ENCODE measurements around the gene LYSMD3.

Gene LYSMD3

DNA sequence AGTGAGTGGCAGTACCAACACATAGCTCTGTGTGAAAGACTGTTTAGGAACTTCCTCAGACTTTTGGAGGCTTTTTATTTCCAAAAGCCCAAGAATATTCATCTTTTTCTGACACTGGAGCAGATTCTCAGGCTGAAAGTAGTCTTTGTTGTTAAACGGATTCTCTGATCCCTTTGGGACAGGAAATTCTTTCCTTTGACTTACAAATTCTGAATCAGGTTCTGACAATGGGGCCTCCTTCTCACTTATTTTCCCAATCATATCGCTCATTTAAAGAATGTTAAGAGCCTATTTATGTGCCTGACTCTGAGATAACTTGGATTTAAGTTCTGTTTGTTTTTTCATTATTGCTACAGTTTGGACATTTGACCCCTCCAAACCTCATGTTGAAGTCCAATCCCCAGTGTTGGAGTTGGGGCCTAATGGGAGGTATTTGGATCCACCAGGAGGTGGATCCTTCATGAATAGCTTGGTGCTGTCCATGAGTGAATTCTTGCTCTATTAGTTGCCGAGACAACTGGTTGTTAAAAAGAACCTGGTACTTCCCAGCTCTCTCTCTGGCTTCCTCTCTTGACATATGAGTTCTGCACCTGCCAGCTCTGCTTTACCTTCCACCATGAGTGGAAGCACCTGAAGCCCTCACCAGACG, 25.1 kb upstream of the LYSMD3 start:
- H3K4me1 Mint-ChIP-seq: peaks cover 8% of the 10 kb centered on the region
- no peaks in the 10 kb centered on the region for H3K9me3 Mint-ChIP-seq
- DNase-seq: no peak
- no peak overlapping the region for H3K27ac Mint-ChIP-seq
- no peaks in the 10 kb centered on the region for H3K36me3 Mint-ChIP-seq (ENCODE audit: low read depth)
- ATAC-seq: no peak
- no peak overlapping the region for H3K4me3 Mint-ChIP-seq
- H3K27me3 Mint-ChIP-seq: peaks cover 52% of the 10 kb centered on the region

DNA sequence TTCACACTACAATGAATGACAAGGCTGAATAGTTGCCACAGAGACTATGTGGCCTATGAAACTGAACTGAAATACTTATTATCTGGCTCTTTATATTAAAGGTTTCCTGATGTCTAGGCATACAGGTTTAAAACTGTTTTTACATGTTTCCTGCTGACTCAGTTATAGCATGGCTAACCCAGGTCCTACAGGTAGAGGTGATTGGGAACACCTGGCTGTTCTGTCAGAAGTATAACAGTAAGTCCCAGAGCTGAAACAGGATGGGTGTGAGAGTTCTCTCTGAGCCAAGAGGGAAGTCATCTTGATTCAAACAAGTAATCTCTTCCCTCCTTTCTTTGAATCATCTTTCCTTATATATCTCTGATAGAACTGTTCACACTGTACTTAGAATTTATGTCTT, 24.3 kb upstream of the LYSMD3 start:
- DNase-seq: no peak
- no peaks in the 10 kb centered on the region for H3K9me3 Mint-ChIP-seq

DNA sequence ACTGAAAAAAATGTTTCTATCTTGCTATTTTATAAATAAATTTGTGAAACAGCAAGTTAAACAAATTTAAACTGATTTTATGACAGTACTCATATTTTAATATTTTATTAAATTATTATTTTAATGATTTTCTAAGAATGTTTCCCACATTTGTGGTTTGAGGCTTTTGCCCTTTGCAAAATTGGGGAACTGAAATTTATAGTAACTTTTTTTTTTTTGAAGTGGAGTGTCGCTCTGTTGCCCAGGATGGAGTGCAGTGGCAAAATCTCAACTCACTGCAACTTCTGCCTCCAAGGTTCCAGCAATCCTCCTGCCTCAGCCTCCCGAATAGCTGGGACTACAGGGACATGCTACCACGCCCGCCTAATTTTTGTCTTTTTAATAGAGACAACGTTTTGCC, 22.0 kb upstream of the LYSMD3 start:
- Mint-ChIP-seq H3K4me1 (no peaks in the 10 kb centered on the region), H3K27me3 (peaks cover 36% of the 10 kb centered on the region), H3K9me3 (no peaks in the 10 kb centered on the region), H3K27ac (no peak overlapping the region), H3K4me3 (no peak overlapping the region), H3K36me3 (ENCODE audit: low read depth) (no peaks in the 10 kb centered on the region)
- DNase-seq (no peak), ATAC-seq (no peak)

More for the DNA sequence above, 24.3 kb upstream of the LYSMD3 start:
- Mint-ChIP-seq H3K4me1 (peaks cover 4% of the 10 kb centered on the region), H3K36me3 (ENCODE audit: low read depth) (no peaks in the 10 kb centered on the region), H3K27me3 (peaks cover 48% of the 10 kb centered on the region), H3K4me3 (no peak overlapping the region), H3K27ac (no peak overlapping the region)
- no peak for ATAC-seq

DNA sequence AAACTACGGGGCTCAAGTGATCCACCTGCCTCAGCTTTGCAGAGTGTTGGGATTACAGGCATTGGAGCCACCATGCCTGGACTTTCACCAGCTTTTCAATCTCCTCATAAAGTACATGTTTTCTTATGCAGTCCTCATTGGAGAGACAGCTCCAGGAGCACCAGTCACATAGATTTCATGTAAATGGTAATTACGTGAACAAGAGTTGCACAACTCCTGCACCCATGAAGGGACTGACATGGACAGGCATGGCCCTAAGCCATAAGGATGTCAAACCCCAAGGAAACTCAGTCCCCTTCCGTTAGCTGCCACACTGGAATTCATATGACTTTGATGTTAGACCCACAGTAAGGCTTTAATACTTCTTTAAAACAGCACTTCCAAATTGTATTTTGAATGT, 21.6 kb upstream of the LYSMD3 start:
- H3K9me3 Mint-ChIP-seq: no peaks in the 10 kb centered on the region
- no peak overlapping the region for H3K4me3 Mint-ChIP-seq
- no peak for ATAC-seq
- no peaks in the 10 kb centered on the region for H3K36me3 Mint-ChIP-seq (ENCODE audit: low read depth)
- H3K27me3 Mint-ChIP-seq: peaks cover 34% of the 10 kb centered on the region
- no peaks in the 10 kb centered on the region for H3K4me1 Mint-ChIP-seq
- H3K27ac Mint-ChIP-seq: no peak overlapping the region
- DNase-seq: no peak

DNA sequence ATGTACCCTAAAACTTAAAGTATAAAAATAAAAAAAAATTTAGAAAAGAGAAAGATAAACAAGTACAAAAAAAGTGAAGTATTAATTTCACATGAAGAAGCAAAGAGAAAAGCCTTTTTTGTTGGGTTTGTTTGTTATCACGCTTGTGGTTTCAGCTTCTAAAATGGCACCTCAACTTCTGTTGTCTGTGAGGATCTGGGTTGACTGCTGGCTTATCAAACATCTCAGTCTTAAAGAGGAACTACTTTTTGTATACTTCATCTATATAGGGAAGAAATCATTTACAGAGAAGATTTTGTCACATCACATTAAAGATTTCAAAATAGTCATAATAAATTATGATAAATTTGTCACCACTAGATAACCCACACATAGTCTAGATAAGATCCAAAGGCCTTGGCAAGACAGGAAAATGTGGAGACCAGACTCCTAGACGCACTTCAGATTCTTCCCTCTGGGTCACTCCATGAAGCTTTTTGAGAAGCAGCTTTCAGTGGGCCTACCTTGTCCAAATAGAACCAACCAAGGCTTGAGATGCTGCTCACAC, 20.4 kb upstream of the LYSMD3 start:
- H3K9me3 Mint-ChIP-seq: no peaks in the 10 kb centered on the region
- H3K4me3 Mint-ChIP-seq: no peak overlapping the region
- H3K4me1 Mint-ChIP-seq: no peaks in the 10 kb centered on the region
- no peak for ATAC-seq
- H3K27ac Mint-ChIP-seq: no peak overlapping the region
- DNase-seq: no peak
- no peaks in the 10 kb centered on the region for H3K36me3 Mint-ChIP-seq (ENCODE audit: low read depth)
- peaks cover 34% of the 10 kb centered on the region for H3K27me3 Mint-ChIP-seq

DNA sequence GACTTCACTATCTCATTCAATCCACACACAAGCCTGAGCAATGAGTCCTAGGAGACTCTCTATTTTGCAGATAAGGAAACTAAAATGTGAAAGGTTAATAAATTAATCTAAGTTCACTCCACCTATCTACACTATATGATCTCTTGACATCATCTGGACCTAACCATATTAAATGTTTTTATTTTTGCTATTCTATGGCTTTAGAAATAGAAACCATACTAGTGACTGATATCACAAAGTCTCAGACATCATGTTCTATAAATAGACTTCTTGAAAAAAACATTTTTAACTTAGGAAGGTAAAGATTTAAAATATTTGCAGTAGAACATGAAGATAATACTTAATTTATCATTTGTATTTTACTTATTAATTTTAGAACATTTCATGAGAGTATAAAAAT, 19.8 kb upstream of the LYSMD3 start:
- DNase-seq (no peak), ATAC-seq (no peak)
- Mint-ChIP-seq H3K4me1 (no peaks in the 10 kb centered on the region), H3K27me3 (peaks cover 34% of the 10 kb centered on the region), H3K27ac (no peak overlapping the region), H3K9me3 (no peaks in the 10 kb centered on the region), H3K36me3 (ENCODE audit: low read depth) (no peaks in the 10 kb centered on the region), H3K4me3 (no peak overlapping the region)

DNA sequence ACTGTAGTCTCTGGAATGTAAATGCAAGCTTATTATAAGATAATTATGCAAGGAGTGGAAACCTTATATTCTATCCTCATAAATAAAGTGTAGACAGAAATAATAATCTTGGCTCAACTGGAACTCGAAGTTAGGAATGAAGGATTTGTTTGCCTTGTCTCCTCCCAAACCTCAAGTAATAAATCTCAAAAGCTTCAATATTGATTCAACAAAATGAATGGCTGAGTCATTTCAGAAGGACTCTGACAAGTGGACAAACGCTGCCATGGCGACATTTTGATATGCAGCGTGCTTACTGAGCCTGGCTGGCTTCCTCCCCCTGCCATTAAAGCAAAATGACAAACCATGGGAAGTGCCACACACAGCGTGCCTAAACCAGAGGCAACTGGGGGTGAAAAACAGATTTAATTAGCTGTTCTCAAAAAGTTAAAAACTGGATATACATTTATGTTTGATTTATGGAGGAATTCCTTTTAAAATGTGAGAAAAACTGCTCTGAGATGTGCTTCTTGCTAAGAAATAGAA, 18.7 kb upstream of the LYSMD3 start:
- ATAC-seq (no peak), DNase-seq (no peak)
- Mint-ChIP-seq H3K27ac (no peak overlapping the region), H3K36me3 (ENCODE audit: low read depth) (no peaks in the 10 kb centered on the region), H3K27me3 (peaks cover 39% of the 10 kb centered on the region), H3K4me1 (no peaks in the 10 kb centered on the region), H3K9me3 (no peaks in the 10 kb centered on the region), H3K4me3 (no peak overlapping the region)

DNA sequence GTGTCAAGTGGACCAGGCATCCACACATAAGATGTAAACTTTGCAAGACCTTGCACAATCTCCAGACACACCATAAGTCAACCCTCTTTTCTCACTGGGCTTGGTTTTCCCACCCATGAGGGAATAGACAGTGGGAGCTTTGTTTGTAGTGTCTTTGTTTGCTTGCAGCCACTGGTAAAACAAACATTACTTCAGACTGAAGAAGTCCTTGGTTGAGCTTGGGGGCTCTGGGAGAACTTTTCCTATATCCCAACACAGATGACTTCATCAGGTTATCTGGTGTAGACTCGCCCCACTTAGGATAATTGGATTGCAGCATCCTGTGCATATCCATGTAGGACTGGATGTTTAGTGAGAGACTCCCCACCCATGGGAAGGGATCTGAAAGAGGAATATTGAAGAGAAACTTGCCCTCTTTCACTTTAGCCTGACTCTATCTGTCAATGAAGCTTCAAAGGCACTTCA, 17.7 kb upstream of the LYSMD3 start:
- H3K4me1 Mint-ChIP-seq: no peaks in the 10 kb centered on the region
- H3K27me3 Mint-ChIP-seq: peaks cover 35% of the 10 kb centered on the region
- H3K36me3 Mint-ChIP-seq (ENCODE audit: low read depth): no peaks in the 10 kb centered on the region

DNA sequence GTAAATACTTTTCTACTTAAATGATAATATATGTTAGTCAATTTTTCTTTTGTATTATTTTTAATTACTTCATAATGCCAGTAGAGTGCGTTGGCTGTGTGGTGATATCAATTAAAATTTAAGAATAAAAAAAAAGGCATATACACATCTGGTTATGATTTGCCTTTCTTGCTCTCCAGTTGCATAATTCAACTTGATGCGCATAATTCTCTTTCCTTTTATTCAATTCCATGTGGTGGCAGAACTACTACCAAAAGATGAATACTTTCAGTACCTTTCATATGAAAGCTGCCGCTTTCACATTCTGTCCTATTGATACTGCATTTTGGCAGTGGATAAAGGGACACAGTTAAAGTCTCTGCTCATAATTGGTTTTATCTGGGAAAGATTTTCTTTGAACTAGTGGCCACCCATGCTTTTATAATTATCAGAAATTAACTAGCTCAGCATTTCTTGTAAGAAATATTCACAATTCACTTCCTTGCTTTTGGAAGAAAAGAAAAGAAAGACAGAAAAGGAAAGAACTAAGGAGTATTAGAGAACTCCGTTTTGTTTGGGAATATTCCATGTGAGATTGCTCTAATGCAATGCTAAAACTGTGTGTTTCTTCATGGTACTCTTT, 16.9 kb upstream of the LYSMD3 start:
- DNase-seq: no peak
- H3K27ac Mint-ChIP-seq: no peak overlapping the region

More for the DNA sequence above, 17.7 kb upstream of the LYSMD3 start:
- Mint-ChIP-seq H3K4me3 (no peak overlapping the region), H3K9me3 (no peaks in the 10 kb centered on the region), H3K27ac (no peak overlapping the region)
- ATAC-seq: no peak
- no peak for DNase-seq

DNA sequence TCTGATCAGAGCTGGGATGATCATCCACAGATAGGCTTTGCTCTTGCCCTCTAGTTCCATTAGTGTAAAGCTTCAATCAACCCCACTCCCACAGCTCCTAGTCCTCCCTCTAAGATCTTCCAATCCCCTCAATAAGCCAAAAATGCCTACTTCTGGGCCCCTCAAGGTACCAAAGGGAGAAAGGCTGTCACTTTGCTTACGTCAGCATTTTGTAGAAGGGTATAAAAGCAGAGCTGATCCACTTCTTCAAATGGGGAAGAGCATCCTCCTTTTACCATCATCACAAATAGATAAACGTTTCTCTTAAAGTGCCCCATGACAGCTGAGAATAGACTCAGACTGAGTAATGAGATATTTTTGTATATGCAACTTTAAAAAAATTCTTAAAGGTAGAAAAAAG, 16.1 kb upstream of the LYSMD3 start:
- no peak for ATAC-seq
- no peak for DNase-seq
- Mint-ChIP-seq H3K9me3 (no peaks in the 10 kb centered on the region), H3K27me3 (peaks cover 32% of the 10 kb centered on the region), H3K27ac (no peak overlapping the region), H3K4me3 (no peak overlapping the region), H3K36me3 (ENCODE audit: low read depth) (no peaks in the 10 kb centered on the region), H3K4me1 (no peaks in the 10 kb centered on the region)

More for the DNA sequence above, 16.9 kb upstream of the LYSMD3 start:
- Mint-ChIP-seq H3K27me3 (peaks cover 32% of the 10 kb centered on the region), H3K36me3 (ENCODE audit: low read depth) (no peaks in the 10 kb centered on the region), H3K4me1 (no peaks in the 10 kb centered on the region), H3K9me3 (no peaks in the 10 kb centered on the region), H3K4me3 (no peak overlapping the region)
- ATAC-seq: no peak

DNA sequence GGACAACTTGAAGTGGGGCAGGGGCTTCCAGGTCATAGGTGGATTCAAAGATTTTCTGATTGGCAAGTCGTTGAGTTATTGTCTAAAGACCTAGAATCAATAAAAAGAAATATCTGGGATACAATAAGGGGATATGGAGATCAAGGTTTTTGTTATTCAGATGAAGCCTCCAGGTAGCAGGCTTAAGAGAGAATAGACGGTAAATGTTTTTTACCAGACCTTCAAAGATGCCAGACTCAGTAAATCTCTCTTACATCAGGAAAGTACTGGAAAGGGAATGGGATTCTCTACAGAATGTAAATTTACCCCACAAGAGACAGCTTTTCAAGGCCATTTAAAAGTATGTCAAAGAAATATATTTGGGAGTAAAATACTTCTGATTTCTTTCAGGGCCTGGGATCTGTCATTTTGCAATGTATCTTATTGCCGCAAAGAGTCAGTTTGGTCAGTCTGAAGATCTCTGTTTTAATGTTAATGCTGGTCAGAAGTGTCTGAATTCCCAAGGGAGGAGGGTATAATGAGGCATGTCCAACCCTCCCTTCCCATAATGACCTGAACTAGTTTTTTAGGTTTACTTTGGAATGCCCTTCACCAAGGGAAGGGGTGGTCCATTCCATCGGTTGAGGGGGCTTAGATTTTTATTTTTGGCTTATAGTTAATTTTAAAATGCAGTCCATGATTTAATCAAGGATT, 13.6 kb upstream of the LYSMD3 start:
- Mint-ChIP-seq H3K36me3 (ENCODE audit: low read depth) (no peaks in the 10 kb centered on the region), H3K27ac (no peak overlapping the region), H3K27me3 (peaks cover 38% of the 10 kb centered on the region), H3K4me1 (no peaks in the 10 kb centered on the region), H3K4me3 (no peak overlapping the region), H3K9me3 (no peaks in the 10 kb centered on the region)
- DNase-seq: no peak
- no peak for ATAC-seq

DNA sequence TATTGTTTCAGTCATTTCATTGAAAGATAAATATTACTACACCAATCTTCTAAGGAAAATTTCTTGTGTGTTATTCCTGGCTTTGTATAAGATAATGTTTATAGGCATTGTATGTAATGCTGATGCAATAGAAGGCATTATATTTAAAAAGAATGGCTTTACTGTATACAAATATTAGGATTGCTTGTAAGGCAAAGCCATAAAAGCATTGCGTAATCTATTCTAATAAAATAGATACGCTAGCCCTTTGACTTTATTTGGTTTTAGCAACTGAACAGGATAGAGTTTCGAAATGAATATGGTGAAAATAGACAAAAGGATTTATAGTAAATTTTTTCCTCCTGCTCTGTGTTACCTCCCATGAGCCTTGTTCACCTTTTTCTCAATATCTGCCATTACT, 5.5 kb upstream of the LYSMD3 start:
- H3K9me3 Mint-ChIP-seq: no peaks in the 10 kb centered on the region
- peaks cover 34% of the 10 kb centered on the region for H3K27me3 Mint-ChIP-seq
- peaks cover 5% of the 10 kb centered on the region for H3K4me1 Mint-ChIP-seq
- H3K4me3 Mint-ChIP-seq: no peak overlapping the region
- H3K27ac Mint-ChIP-seq: no peak overlapping the region
- H3K36me3 Mint-ChIP-seq (ENCODE audit: low read depth): peaks cover under 1% of the 10 kb centered on the region
- DNase-seq (no peak), ATAC-seq (no peak)

DNA sequence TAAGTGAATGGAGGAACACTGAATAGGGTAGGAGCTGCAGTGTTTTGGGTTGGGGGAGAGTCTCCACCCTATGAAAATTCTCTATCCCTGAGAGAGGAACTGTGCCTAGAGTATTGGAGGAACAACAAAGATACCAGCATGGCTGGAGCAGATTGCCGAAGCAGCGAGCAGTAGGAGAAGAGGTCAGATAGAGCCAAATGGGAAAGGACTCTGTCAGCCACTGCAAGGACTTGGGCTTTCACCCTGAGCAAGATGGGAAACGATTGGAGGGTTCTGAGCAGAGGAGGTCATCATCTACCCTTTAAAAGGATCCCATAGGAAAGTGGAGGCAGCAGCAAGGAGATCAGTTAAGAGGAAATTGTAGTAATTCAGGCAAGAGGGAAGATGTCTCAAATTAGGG, 4.4 kb upstream of the LYSMD3 start:
- H3K9me3 Mint-ChIP-seq: no peaks in the 10 kb centered on the region
- H3K36me3 Mint-ChIP-seq (ENCODE audit: low read depth): peaks cover 4% of the 10 kb centered on the region
- no peak for ATAC-seq
- no peak overlapping the region for H3K27ac Mint-ChIP-seq
- no peak overlapping the region for H3K4me3 Mint-ChIP-seq
- DNase-seq: no peak
- H3K27me3 Mint-ChIP-seq: peaks cover 32% of the 10 kb centered on the region
- peaks cover 7% of the 10 kb centered on the region for H3K4me1 Mint-ChIP-seq

DNA sequence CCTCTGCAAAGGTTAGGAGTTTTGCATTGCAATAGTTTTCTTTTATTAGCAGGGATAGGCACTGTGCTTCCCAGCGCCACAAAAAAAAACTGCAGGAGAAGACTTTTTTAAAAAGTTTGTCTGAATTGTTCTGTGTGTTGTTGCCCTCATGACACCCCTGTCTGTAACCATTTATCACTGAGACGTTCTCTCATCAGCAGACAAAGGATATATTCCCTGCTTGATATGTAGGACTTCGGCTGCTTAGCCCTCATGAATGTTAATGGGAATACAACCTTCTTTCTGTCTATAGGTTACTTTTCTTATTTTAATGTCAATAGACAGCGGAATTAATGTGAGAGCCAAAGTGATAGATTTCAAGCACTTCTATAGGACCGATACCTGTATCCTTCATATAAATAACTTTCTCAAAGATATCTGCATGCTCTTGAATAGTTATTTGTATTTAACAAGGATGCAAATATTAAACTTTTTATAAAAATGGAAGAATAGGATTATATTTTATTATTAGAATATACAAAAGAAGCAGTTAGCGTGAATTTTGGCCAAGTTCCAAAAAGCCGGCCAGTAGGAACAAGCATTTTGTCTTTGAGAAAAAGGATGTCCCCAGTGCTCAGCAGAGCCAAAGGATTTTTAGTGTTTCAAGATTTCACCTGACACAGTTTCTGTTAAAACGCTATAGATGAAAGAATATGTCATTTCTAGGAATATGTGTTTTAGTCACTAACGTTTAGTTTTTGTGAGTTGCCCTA, 1.5 kb upstream of the LYSMD3 start:
- Mint-ChIP-seq H3K36me3 (ENCODE audit: low read depth) (peaks cover 10% of the 10 kb centered on the region), H3K4me1 (peaks cover 30% of the 10 kb centered on the region), H3K4me3 (no peak overlapping the region), H3K9me3 (no peaks in the 10 kb centered on the region), H3K27me3 (peaks cover 25% of the 10 kb centered on the region), H3K27ac (no peak overlapping the region)
- ATAC-seq: no peak
- no peak for DNase-seq
